Large intestine (tissue), 3 donors: ENCODE measurements around the gene SERPINI1. TPM values are rescaled to one million over a fixed set of nuclear protein-coding genes. Genes with fewer than 3 reads are reported as not detected.

Experiments
- DNase-seq, 2 donors: peaks; one replicate each; pipeline versions ENCODE4 v3.0.0 to v3.0.0-alpha.2; 2013
- H3K27ac ChIP-seq: one replicate; pipeline ENCODE4 v1.5.1; 2013; ENCODE audit warnings: low read length
- H3K27me3 ChIP-seq: 2 replicates; pipeline ENCODE4 v1.6.1; 2013; ENCODE audit warnings: low read length; ENCODE audit not compliant: control insufficient read depth, insufficient read depth
- H3K36me3 ChIP-seq: 2 replicates; pipeline ENCODE4 v1.6.1; 2013; ENCODE audit warnings: low read length; ENCODE audit not compliant: control insufficient read depth, insufficient read depth
- H3K4me1 ChIP-seq: one replicate; pipeline ENCODE4 v1.6.1; 2013; ENCODE audit warnings: low read length; ENCODE audit not compliant: control insufficient read depth, insufficient read depth
- H3K4me3 ChIP-seq: one replicate; pipeline ENCODE4 v1.5.1; 2013; ENCODE audit warnings: low read length
- H3K9me3 ChIP-seq: one replicate; pipeline ENCODE4 v1.6.1; 2013; ENCODE audit warnings: mild to moderate bottlenecking, low read depth, low read length, moderate library complexity; ENCODE audit not compliant: control insufficient read depth
- WGBS: methylation state at CpG from one replicate; pipeline ENCODE4 v1.1.5; 2013; ENCODE audit warnings: low lambda C conversion rate; ENCODE audit not compliant: insufficient coverage; 5-methylcytosine and 5-hydroxymethylcytosine counted together
- polyA plus RNA-seq: library from polyadenylated mRNA; unstranded; fragments of 120-200 nt; gene quantifications from one replicate; pipeline ENCODE4 v1.2.1, GENCODE V29; 2013

The SERPINI1 gene
- polyA plus RNA-seq, 1 donor: 4.7 TPM

- Histone ChIP-seq H3K36me3 (no peaks in the 10 kb centered on the region), H3K27me3 (no peaks in the 10 kb centered on the region), H3K27ac (no peak overlapping the region), H3K4me3 (no peak overlapping the region), H3K9me3 (no peaks in the 10 kb centered on the region), H3K4me1 (no peaks in the 10 kb centered on the region)
- DNase-seq: no peak
- no CpG with 5 or more reads among the region's 1 CpG for WGBS
Observed at GRCh38 chr3:167783781-167784180, 48.3 kb downstream of the SERPINI1 start.

GRCh38 chr3:167785790-167786189, 50.3 kb downstream of the SERPINI1 start:
- no peak overlapping the region for H3K4me3 ChIP-seq
- no peak overlapping the region for H3K27ac ChIP-seq
- WGBS: 80% methylated on average over 2 of the region's 3 CpGs
- H3K9me3 ChIP-seq: no peaks in the 10 kb centered on the region
- no peaks in the 10 kb centered on the region for H3K36me3 ChIP-seq
- H3K4me1 ChIP-seq: no peaks in the 10 kb centered on the region
- H3K27me3 ChIP-seq: no peaks in the 10 kb centered on the region
- no peak for DNase-seq

GRCh38 chr3:167787440-167787839, 51.9 kb downstream of the SERPINI1 start:
- H3K4me1 ChIP-seq: no peaks in the 10 kb centered on the region
- DNase-seq: no peak
- H3K4me3 ChIP-seq: no peak overlapping the region
- H3K27ac ChIP-seq: no peak overlapping the region
- no peaks in the 10 kb centered on the region for H3K36me3 ChIP-seq
- H3K27me3 ChIP-seq: no peaks in the 10 kb centered on the region
- no CpG with 5 or more reads among the region's 4 CpGs for WGBS
- no peaks in the 10 kb centered on the region for H3K9me3 ChIP-seq

GRCh38 chr3:167798443-167798842, 62.9 kb downstream of the SERPINI1 start:
- Histone ChIP-seq H3K27ac (no peak overlapping the region), H3K4me1 (no peaks in the 10 kb centered on the region), H3K27me3 (no peaks in the 10 kb centered on the region), H3K36me3 (no peaks in the 10 kb centered on the region), H3K9me3 (no peaks in the 10 kb centered on the region), H3K4me3 (no peak overlapping the region)
- no peak for DNase-seq

GRCh38 chr3:167808910-167809309, 73.4 kb downstream of the SERPINI1 start:
- H3K27me3 ChIP-seq: no peaks in the 10 kb centered on the region
- no peak for DNase-seq
- no peaks in the 10 kb centered on the region for H3K9me3 ChIP-seq
- no peaks in the 10 kb centered on the region for H3K4me1 ChIP-seq
- H3K4me3 ChIP-seq: no peak overlapping the region
- H3K36me3 ChIP-seq: no peaks in the 10 kb centered on the region
- WGBS: no CpG with 5 or more reads among the region's 2 CpGs
- no peak overlapping the region for H3K27ac ChIP-seq

GRCh38 chr3:167810236-167810635, 74.7 kb downstream of the SERPINI1 start:
- no peak overlapping the region for H3K27ac ChIP-seq
- H3K4me3 ChIP-seq: no peak overlapping the region
- DNase-seq: no peak
- no peaks in the 10 kb centered on the region for H3K9me3 ChIP-seq
- no peaks in the 10 kb centered on the region for H3K4me1 ChIP-seq
- H3K27me3 ChIP-seq: no peaks in the 10 kb centered on the region
- H3K36me3 ChIP-seq: no peaks in the 10 kb centered on the region

- Histone ChIP-seq H3K4me1 (no peaks in the 10 kb centered on the region), H3K27me3 (no peaks in the 10 kb centered on the region), H3K9me3 (no peaks in the 10 kb centered on the region), H3K36me3 (no peaks in the 10 kb centered on the region), H3K4me3 (no peak overlapping the region), H3K27ac (no peak overlapping the region)
- no peak for DNase-seq
Observed at GRCh38 chr3:167811031-167811430, 75.5 kb downstream of the SERPINI1 start.

GRCh38 chr3:167813169-167814123, 77.9 kb downstream of the SERPINI1 start:
- Histone ChIP-seq H3K9me3 (no peaks in the 10 kb centered on the region), H3K27ac (no peak overlapping the region), H3K27me3 (no peaks in the 10 kb centered on the region), H3K4me3 (no peak overlapping the region), H3K4me1 (no peaks in the 10 kb centered on the region), H3K36me3 (no peaks in the 10 kb centered on the region)
- 27% methylated on average over 5 of the region's 6 CpGs for WGBS
- DNase-seq: no peak

GRCh38 chr3:167814441-167814951, 79.0 kb downstream of the SERPINI1 start:
- DNase-seq: peak; percentile 5 to 14
- WGBS: 80% methylated on average over 1 of the region's 4 CpGs

GRCh38 chr3:167816953-167817352, 81.4 kb downstream of the SERPINI1 start:
- Histone ChIP-seq H3K4me3 (no peak overlapping the region), H3K27me3 (no peaks in the 10 kb centered on the region), H3K4me1 (no peaks in the 10 kb centered on the region), H3K27ac (no peak overlapping the region), H3K9me3 (no peaks in the 10 kb centered on the region), H3K36me3 (no peaks in the 10 kb centered on the region)
- no CpG with 5 or more reads among the region's 2 CpGs for WGBS
- no peak for DNase-seq

More at GRCh38 chr3:167814441-167814951, 79.0 kb downstream of the SERPINI1 start:
- H3K4me3 ChIP-seq: no peak overlapping the region
- no peak overlapping the region for H3K27ac ChIP-seq
- no peaks in the 10 kb centered on the region for H3K27me3 ChIP-seq
- H3K9me3 ChIP-seq: no peaks in the 10 kb centered on the region
- H3K4me1 ChIP-seq: no peaks in the 10 kb centered on the region
- no peaks in the 10 kb centered on the region for H3K36me3 ChIP-seq
